ENCODE results near the gene APP.

APP gene

GRCh38 chr21:25916226-25916625, 254.3 kb downstream of the APP start:
- Histone ChIP-seq H3K27ac (ENCODE audit: low read length) (no peak overlapping the region), H3K79me2 (ENCODE audit: low read length) (no peaks in the 10 kb centered on the region), H3K27me3 (replicated peaks; ENCODE audit: insufficient read depth, low read length) (no peaks in the 10 kb centered on the region), H2AFZ (ENCODE audit: low read length) (no peak overlapping the region), H3F3A (ENCODE audit: insufficient read depth, low read length) (no peaks in the 10 kb centered on the region), H3K4me3 (ENCODE audit: low read length) (no peak overlapping the region), H3K9ac (ENCODE audit: low read length) (no peak overlapping the region), H3K4me2 (ENCODE audit: low read depth, low read length) (no peak overlapping the region), H4K20me1 (ENCODE audit: insufficient read depth, low read length) (no peaks in the 10 kb centered on the region), H3K9me2 (replicated peaks; ENCODE audit: insufficient read depth, low read length) (no peaks in the 10 kb centered on the region), H3K9me3 (replicated peaks; ENCODE audit: insufficient read depth, low read length) (no peaks in the 10 kb centered on the region), H3K36me3 (replicated peaks; ENCODE audit: insufficient read depth, low read length) (no peaks in the 10 kb centered on the region), H3K4me1 (ENCODE audit: low read length) (no peaks in the 10 kb centered on the region)
- DNase-seq = no peak
- no peak for TF ChIP-seq CTCF (IDR thresholded peaks at IDR 0.05; ENCODE audit: low read length)
- no peak for TF ChIP-seq EZH2 (optimal IDR thresholded peaks at IDR 0.05; ENCODE audit: low read depth, low read length)
- no peak for TF ChIP-seq EZH2phosphoT487 (IDR thresholded peaks at IDR 0.05; ENCODE audit: low read length)

- Histone ChIP-seq H3K27me3 (replicated peaks; ENCODE audit: insufficient read depth, low read length) (no peaks in the 10 kb centered on the region), H3K4me2 (ENCODE audit: low read depth, low read length) (no peak overlapping the region), H3K36me3 (replicated peaks; ENCODE audit: insufficient read depth, low read length) (no peaks in the 10 kb centered on the region), H3K4me3 (ENCODE audit: low read length) (no peak overlapping the region), H3K9ac (ENCODE audit: low read length) (no peak overlapping the region), H2AFZ (ENCODE audit: low read length) (no peak overlapping the region), H3F3A (ENCODE audit: insufficient read depth, low read length) (no peaks in the 10 kb centered on the region), H3K9me3 (replicated peaks; ENCODE audit: insufficient read depth, low read length) (no peaks in the 10 kb centered on the region), H4K20me1 (ENCODE audit: insufficient read depth, low read length) (no peaks in the 10 kb centered on the region), H3K79me2 (ENCODE audit: low read length) (no peaks in the 10 kb centered on the region), H3K9me2 (replicated peaks; ENCODE audit: insufficient read depth, low read length) (no peaks in the 10 kb centered on the region), H3K4me1 (ENCODE audit: low read length) (no peaks in the 10 kb centered on the region), H3K27ac (ENCODE audit: low read length) (no peak overlapping the region)
- TF ChIP-seq EZH2 (optimal IDR thresholded peaks at IDR 0.05; ENCODE audit: low read depth, low read length) (no peak), EZH2phosphoT487 (IDR thresholded peaks at IDR 0.05; ENCODE audit: low read length) (no peak), CTCF (IDR thresholded peaks at IDR 0.05; ENCODE audit: low read length) (no peak)
- no peak for DNase-seq
These were observed 257.1 kb downstream of the APP start for GRCh38 chr21:25913479-25913878.

- Histone ChIP-seq H3F3A (ENCODE audit: insufficient read depth, low read length) (no peaks in the 10 kb centered on the region), H3K4me3 (ENCODE audit: low read length) (no peak overlapping the region), H3K27me3 (replicated peaks; ENCODE audit: insufficient read depth, low read length) (no peaks in the 10 kb centered on the region), H2AFZ (ENCODE audit: low read length) (no peak overlapping the region), H3K4me1 (ENCODE audit: low read length) (no peaks in the 10 kb centered on the region), H4K20me1 (ENCODE audit: insufficient read depth, low read length) (no peaks in the 10 kb centered on the region), H3K79me2 (ENCODE audit: low read length) (no peaks in the 10 kb centered on the region), H3K9me3 (replicated peaks; ENCODE audit: insufficient read depth, low read length) (no peaks in the 10 kb centered on the region), H3K4me2 (ENCODE audit: low read depth, low read length) (no peak overlapping the region), H3K9ac (ENCODE audit: low read length) (no peak overlapping the region), H3K27ac (ENCODE audit: low read length) (no peak overlapping the region), H3K9me2 (replicated peaks; ENCODE audit: insufficient read depth, low read length) (no peaks in the 10 kb centered on the region), H3K36me3 (replicated peaks; ENCODE audit: insufficient read depth, low read length) (no peaks in the 10 kb centered on the region)
- no peak for DNase-seq
- no peak for TF ChIP-seq EZH2 (optimal IDR thresholded peaks at IDR 0.05; ENCODE audit: low read depth, low read length)
- TF ChIP-seq CTCF (IDR thresholded peaks at IDR 0.05; ENCODE audit: low read length) = no peak
- TF ChIP-seq EZH2phosphoT487 (IDR thresholded peaks at IDR 0.05; ENCODE audit: low read length) = no peak
These were observed 258.2 kb downstream of the APP start for GRCh38 chr21:25912402-25912746.
